ENCODE measurements around the gene GRPR.

DNA sequence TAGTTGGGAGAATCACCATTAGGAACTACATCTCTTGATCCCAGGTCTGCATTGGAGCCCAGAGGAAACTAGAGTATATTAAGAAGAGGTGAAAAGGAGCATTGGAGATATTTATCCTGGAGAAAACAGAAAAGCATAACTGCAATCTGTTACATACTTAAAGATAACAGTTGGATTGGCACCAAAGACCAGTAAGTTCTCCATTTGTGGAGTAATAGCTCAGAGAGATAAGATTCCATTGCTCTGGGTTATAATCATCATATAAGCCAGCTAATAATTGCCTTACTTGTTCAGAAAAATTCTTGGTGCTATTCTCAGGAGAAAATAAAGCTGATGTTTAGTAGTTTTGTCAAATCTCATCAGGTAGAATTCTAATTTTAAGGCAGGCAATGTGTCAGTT, 20.6 kb downstream of the GRPR start:
- TF ChIP-seq TEAD4 (IDR thresholded peaks at IDR 0.05; ENCODE audit: borderline replicate concordance, insufficient read depth) (no peak), NFIC (IDR thresholded peaks at IDR 0.05; ENCODE audit: borderline replicate concordance) (no peak), SIN3A (IDR thresholded peaks at IDR 0.05; ENCODE audit: borderline replicate concordance, low read depth, low read length) (no peak), EP300 (IDR thresholded peaks at IDR 0.05; ENCODE audit: borderline replicate concordance in 1 of 2, low read depth in 1 of 2, low read length in 1 of 2) (no peak), EZH2phosphoT487 (IDR thresholded peaks at IDR 0.05; ENCODE audit: borderline replicate concordance, low read depth) (no peak), MXI1 (IDR thresholded peaks at IDR 0.05; ENCODE audit: low read depth, low read length) (no peak), MEF2A (IDR thresholded peaks at IDR 0.05; ENCODE audit: borderline replicate concordance, low read depth) (no peak), GABPA (IDR thresholded peaks at IDR 0.05; ENCODE audit: low read depth) (no peak)
- TF ChIP-seq, protein P1, sequence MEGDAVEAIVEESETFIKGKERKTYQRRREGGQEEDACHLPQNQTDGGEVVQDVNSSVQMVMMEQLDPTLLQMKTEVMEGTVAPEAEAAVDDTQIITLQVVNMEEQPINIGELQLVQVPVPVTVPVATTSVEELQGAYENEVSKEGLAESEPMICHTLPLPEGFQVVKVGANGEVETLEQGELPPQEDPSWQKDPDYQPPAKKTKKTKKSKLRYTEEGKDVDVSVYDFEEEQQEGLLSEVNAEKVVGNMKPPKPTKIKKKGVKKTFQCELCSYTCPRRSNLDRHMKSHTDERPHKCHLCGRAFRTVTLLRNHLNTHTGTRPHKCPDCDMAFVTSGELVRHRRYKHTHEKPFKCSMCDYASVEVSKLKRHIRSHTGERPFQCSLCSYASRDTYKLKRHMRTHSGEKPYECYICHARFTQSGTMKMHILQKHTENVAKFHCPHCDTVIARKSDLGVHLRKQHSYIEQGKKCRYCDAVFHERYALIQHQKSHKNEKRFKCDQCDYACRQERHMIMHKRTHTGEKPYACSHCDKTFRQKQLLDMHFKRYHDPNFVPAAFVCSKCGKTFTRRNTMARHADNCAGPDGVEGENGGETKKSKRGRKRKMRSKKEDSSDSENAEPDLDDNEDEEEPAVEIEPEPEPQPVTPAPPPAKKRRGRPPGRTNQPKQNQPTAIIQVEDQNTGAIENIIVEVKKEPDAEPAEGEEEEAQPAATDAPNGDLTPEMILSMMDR (IDR thresholded peaks at IDR 0.05) = no peak
- TF ChIP-seq, protein P2, sequence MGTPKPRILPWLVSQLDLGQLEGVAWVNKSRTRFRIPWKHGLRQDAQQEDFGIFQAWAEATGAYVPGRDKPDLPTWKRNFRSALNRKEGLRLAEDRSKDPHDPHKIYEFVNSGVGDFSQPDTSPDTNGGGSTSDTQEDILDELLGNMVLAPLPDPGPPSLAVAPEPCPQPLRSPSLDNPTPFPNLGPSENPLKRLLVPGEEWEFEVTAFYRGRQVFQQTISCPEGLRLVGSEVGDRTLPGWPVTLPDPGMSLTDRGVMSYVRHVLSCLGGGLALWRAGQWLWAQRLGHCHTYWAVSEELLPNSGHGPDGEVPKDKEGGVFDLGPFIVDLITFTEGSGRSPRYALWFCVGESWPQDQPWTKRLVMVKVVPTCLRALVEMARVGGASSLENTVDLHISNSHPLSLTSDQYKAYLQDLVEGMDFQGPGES (IDR thresholded peaks at IDR 0.05; ENCODE audit: low read depth, low read length) = no peak
- TF ChIP-seq, protein P3, sequence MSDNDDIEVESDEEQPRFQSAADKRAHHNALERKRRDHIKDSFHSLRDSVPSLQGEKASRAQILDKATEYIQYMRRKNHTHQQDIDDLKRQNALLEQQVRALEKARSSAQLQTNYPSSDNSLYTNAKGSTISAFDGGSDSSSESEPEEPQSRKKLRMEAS (IDR thresholded peaks at IDR 0.05; ENCODE audit: low read depth) = no peak
- TF ChIP-seq, protein P4, sequence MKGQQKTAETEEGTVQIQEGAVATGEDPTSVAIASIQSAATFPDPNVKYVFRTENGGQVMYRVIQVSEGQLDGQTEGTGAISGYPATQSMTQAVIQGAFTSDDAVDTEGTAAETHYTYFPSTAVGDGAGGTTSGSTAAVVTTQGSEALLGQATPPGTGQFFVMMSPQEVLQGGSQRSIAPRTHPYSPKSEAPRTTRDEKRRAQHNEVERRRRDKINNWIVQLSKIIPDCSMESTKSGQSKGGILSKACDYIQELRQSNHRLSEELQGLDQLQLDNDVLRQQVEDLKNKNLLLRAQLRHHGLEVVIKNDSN (IDR thresholded peaks at IDR 0.05; ENCODE audit: borderline replicate concordance, low read depth) = no peak
